Lower leg skin (tissue), 4 donors: ENCODE data around the gene MOXD1. TPM values are rescaled to one million over a fixed set of nuclear protein-coding genes. Genes with fewer than 3 reads are reported as not detected.

Source experiments
- DNase-seq, 2 donors: peaks; one replicate each; pipeline ENCODE4 v3.0.0-alpha.2; 2019; ENCODE audit warnings: low spot score in 2 of 2
- H3K4me3 ChIP-seq: fragments of 200-600 bp; sonication (generic); 2 replicates; pipeline ENCODE4 v1.5.1; 2017; ENCODE audit warnings: mild to moderate bottlenecking, low read depth; ENCODE audit not compliant: poor library complexity, severe bottlenecking
- CTCF ChIP-seq, 3 donors: fragments of 450-650 bp; IDR thresholded peaks; one replicate each; pipeline ENCODE4 v1.5.1; 2016; ENCODE audit warnings: antibody characterized with exemption in 3 of 3, mild to moderate bottlenecking in 3 of 3, moderate library complexity in 2 of 3
- POLR2A ChIP-seq, 2 donors: fragments of 450-650 bp; IDR thresholded peaks; one replicate each; pipeline ENCODE4 v1.6.1; 2016 to 2017; ENCODE audit warnings: antibody characterized with exemption in 2 of 2, mild to moderate bottlenecking in 1 of 2, moderate library complexity in 1 of 2
- WGBS, 2 donors: methylation state at CpG; one replicate each; pipeline ENCODE4 v1.1.5; 2018; 5-methylcytosine and 5-hydroxymethylcytosine counted together
- intact Hi-C: fragments of 100-400 bp; cut with DNase I; formaldehyde crosslinking; loops from one replicate; pipeline ENCODE4 v1.15.0; 2023; ENCODE audit warnings: low total_unique reads
- total RNA-seq, 4 donors: library from RNA; depleted of rRNA; stranded (reverse); fragments of >200 nt; gene quantifications; one replicate each; pipeline ENCODE4 v1.1.0, GENCODE V29; 2016

Gene MOXD1
- total RNA-seq, 4 donors from 2014 or later = 12.8 to 17.8 (median 13.9) TPM

DNA sequence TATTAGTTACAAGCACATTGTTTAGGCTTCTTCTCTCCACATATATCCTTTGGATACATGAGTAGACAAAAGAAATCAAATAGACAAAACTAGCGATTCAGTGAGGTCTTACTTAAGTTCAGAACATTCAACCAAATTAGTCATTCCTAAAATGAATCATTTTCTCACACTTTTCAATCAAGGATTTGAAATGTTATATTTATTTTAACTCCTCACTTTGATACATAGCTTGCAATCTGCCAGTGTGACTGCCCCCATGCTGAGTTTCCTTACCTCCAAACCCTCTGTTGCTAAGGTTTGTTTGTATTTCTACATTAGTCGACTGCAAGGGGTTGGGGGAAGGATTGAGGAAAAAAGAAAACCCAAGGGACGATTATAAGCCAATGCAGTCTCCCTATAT is 3.5 kb upstream of the MOXD1 start:
- intact Hi-C loops = no loop called here
- no peak overlapping the region for H3K4me3 ChIP-seq
- no peak for DNase-seq
- WGBS, 2 donors = 68 to 71% methylated on average over 3 of the region's 3 CpGs
- TF ChIP-seq CTCF (IDR thresholded peaks at IDR 0.05) (no peak), POLR2A (IDR thresholded peaks at IDR 0.05) (no peak)

DNA sequence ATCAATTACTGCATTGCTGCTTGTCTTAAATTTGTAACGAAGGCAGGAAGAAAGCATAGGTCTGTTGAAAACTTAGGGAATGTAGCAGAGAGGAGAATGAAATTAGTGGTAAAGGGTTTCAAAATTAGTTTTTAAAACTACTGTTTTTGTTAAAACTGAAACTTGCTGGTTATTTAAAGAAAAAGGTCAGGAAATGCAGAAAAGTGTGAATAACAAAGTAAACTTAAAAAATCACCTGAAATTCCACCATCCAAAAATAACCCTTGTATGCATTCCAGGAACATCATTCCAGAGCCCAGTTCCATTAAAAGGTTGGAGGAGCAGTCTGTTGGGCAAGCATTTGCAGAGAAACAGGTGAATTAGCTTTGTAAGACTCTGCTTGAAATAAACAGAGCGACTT is 3.1 kb upstream of the MOXD1 start:
- 82 to 89% methylated on average over 2 of the region's 2 CpGs for WGBS, 2 donors
- TF ChIP-seq POLR2A (IDR thresholded peaks at IDR 0.05) (no peak), CTCF (IDR thresholded peaks at IDR 0.05) (no peak)
- DNase-seq = no peak
- H3K4me3 ChIP-seq = no peak overlapping the region
- intact Hi-C loops = no loop called here

- TF ChIP-seq POLR2A (IDR thresholded peaks at IDR 0.05) = no peak
- TF ChIP-seq CTCF (IDR thresholded peaks at IDR 0.05) = no peak
- peak overlapping the region; percentile 51 for H3K4me3 ChIP-seq
- 14 to 19% methylated on average over 35 of the region's 35 CpGs for WGBS, 2 donors
- no peak for DNase-seq
- intact Hi-C loops = no loop called here
Observed at GRCh38 chr6:132401618-132402285, 477 bp upstream of the MOXD1 start.

DNA sequence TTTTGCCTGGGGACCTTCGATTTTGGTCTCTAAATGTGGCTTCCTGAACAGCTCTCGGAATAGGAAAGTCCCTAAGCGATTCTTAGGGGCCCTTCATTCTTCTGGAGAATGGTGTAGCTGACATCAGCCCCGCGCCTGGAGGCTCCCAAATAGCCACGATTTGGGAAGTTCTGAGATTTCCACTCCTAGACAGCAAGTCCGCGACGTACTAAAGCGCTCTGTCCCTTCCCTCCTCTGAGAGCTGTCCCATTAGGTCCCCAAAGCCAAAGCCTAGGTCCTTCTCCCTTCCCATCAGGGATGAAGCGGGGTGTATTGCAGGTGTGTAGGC is 756 bp downstream of the MOXD1 start:
- H3K4me3 ChIP-seq = peak overlapping the region; percentile 51
- WGBS, 2 donors = 18 to 23% methylated on average over 11 of the region's 11 CpGs
- intact Hi-C loops = no loop called here
- TF ChIP-seq CTCF (IDR thresholded peaks at IDR 0.05) = no peak
- TF ChIP-seq POLR2A (IDR thresholded peaks at IDR 0.05) = no peak
- no peak for DNase-seq

GRCh38 chr6:132399376-132400074 is 1.8 kb downstream of the MOXD1 start:
- 40 to 51% methylated on average over 4 of the region's 4 CpGs for WGBS, 2 donors

More at GRCh38 chr6:132399376-132400074, 1.8 kb downstream of the MOXD1 start:
- no peak for TF ChIP-seq POLR2A (IDR thresholded peaks at IDR 0.05)
- no peak for TF ChIP-seq CTCF (IDR thresholded peaks at IDR 0.05)
- intact Hi-C loops = no loop called here
- DNase-seq = no peak
- H3K4me3 ChIP-seq = no peak overlapping the region
